ENCODE results near the gene D2HGDH. TPM values are rescaled to one million over a fixed set of nuclear protein-coding genes. Genes with fewer than 3 reads are reported as not detected.

The D2HGDH gene
- total and polyA plus RNA-seq, 2 of the 13 experiments (the other 11 are each of a cell fraction or from before 2014, with no cell fraction given): 19.2 to 20.3 TPM

DNA sequence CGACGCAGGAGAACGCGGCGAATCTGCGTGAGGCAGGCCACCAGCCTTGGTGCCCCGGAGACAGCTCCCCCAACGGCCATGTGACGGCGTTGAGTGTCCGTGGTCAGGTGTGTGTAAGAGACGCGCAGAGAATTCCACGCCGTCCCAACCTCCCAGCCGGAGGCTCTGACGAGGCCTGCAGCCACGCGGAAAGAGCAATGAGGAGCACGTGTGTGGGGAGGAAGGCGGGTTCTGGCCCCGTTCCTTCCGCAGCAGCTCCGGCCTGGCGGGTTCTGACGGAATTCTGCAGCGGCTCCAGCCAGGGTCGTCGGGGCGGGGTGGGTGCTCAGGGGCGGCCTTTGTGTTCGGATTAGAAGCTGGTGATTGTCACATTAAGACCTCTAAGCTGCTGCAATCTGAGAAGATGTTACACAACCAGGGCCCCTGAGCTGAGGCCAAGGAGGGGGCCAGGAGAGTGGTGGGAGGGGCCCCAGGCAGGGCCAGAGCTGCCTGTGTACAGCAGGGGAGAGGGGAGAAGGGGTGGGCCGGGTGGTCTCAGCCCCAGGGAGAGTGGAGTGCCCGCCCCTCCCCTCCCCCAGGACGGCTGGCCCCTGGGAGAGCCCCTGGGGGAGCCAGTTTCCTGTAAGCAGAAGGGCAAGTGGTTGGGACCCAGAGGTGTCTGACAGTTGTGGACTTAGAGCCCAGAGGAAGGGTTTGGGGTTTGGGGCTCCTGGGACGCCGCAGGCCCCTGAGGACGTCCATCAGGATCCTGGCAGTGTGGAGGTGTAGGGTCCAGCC is 37.0 kb downstream of the D2HGDH start (continued):
- TF ChIP-seq, protein P1, sequence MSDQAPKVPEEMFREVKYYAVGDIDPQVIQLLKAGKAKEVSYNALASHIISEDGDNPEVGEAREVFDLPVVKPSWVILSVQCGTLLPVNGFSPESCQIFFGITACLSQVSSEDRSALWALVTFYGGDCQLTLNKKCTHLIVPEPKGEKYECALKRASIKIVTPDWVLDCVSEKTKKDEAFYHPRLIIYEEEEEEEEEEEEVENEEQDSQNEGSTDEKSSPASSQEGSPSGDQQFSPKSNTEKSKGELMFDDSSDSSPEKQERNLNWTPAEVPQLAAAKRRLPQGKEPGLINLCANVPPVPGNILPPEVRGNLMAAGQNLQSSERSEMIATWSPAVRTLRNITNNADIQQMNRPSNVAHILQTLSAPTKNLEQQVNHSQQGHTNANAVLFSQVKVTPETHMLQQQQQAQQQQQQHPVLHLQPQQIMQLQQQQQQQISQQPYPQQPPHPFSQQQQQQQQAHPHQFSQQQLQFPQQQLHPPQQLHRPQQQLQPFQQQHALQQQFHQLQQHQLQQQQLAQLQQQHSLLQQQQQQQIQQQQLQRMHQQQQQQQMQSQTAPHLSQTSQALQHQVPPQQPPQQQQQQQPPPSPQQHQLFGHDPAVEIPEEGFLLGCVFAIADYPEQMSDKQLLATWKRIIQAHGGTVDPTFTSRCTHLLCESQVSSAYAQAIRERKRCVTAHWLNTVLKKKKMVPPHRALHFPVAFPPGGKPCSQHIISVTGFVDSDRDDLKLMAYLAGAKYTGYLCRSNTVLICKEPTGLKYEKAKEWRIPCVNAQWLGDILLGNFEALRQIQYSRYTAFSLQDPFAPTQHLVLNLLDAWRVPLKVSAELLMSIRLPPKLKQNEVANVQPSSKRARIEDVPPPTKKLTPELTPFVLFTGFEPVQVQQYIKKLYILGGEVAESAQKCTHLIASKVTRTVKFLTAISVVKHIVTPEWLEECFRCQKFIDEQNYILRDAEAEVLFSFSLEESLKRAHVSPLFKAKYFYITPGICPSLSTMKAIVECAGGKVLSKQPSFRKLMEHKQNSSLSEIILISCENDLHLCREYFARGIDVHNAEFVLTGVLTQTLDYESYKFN (CRISPR knock-in tag; conservative IDR thresholded peaks at IDR 0.05): peak; percentile 66
- TF ChIP-seq ZNF761 (CRISPR knock-in tag; conservative IDR thresholded peaks at IDR 0.05) (0 out of 2 replicates have a peak, but pooled peaks have one; percentile 1), RELA (CRISPR knock-in tag; IDR thresholded peaks at IDR 0.05) (0 out of 2 replicates have a peak, but pooled peaks have one; percentile 19), FOXA1 (IDR thresholded peaks at IDR 0.05) (no peak), FOXA1 (CRISPR knock-in tag; IDR thresholded peaks at IDR 0.05) (peak; percentile 6; the same call in 1 of the 2 replicates), ATF7 (IDR thresholded peaks at IDR 0.05) (no peak), ATF7 (CRISPR knock-in tag; IDR thresholded peaks at IDR 0.05) (no peak; the same call in 1 of the 2 replicates), ZNF616 (CRISPR knock-in tag; IDR thresholded peaks at IDR 0.05; ENCODE audit: low read depth) (peak; percentile 95), SPEN (CRISPR knock-in tag; IDR thresholded peaks at IDR 0.05; ENCODE audit: low read depth) (peak; percentile 76), CHCHD3 (CRISPR knock-in tag; IDR thresholded peaks at IDR 0.05) (no peak; the same call in 1 of the 2 replicates), KDM6A (CRISPR knock-in tag; IDR thresholded peaks at IDR 0.05; ENCODE audit: low read depth) (no peak), HDAC2 (CRISPR knock-in tag; IDR thresholded peaks at IDR 0.05) (peak; percentile 67), ZMYM3 (CRISPR knock-in tag; IDR thresholded peaks at IDR 0.05) (peak; percentile 60; the same call in 1 of the 2 replicates), ZNF251 (CRISPR knock-in tag; IDR thresholded peaks at IDR 0.05) (no peak), ZNF33B (CRISPR knock-in tag; IDR thresholded peaks at IDR 0.05) (peak; percentile 95)
- TF ChIP-seq, protein P2, sequence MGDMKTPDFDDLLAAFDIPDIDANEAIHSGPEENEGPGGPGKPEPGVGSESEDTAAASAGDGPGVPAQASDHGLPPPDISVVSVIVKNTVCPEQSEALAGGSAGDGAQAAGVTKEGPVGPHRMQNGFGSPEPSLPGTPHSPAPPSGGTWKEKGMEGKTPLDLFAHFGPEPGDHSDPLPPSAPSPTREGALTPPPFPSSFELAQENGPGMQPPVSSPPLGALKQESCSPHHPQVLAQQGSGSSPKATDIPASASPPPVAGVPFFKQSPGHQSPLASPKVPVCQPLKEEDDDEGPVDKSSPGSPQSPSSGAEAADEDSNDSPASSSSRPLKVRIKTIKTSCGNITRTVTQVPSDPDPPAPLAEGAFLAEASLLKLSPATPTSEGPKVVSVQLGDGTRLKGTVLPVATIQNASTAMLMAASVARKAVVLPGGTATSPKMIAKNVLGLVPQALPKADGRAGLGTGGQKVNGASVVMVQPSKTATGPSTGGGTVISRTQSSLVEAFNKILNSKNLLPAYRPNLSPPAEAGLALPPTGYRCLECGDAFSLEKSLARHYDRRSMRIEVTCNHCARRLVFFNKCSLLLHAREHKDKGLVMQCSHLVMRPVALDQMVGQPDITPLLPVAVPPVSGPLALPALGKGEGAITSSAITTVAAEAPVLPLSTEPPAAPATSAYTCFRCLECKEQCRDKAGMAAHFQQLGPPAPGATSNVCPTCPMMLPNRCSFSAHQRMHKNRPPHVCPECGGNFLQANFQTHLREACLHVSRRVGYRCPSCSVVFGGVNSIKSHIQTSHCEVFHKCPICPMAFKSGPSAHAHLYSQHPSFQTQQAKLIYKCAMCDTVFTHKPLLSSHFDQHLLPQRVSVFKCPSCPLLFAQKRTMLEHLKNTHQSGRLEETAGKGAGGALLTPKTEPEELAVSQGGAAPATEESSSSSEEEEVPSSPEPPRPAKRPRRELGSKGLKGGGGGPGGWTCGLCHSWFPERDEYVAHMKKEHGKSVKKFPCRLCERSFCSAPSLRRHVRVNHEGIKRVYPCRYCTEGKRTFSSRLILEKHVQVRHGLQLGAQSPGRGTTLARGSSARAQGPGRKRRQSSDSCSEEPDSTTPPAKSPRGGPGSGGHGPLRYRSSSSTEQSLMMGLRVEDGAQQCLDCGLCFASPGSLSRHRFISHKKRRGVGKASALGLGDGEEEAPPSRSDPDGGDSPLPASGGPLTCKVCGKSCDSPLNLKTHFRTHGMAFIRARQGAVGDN (CRISPR knock-in tag; IDR thresholded peaks at IDR 0.05): peak; percentile 96
- TF ChIP-seq, protein P3, sequence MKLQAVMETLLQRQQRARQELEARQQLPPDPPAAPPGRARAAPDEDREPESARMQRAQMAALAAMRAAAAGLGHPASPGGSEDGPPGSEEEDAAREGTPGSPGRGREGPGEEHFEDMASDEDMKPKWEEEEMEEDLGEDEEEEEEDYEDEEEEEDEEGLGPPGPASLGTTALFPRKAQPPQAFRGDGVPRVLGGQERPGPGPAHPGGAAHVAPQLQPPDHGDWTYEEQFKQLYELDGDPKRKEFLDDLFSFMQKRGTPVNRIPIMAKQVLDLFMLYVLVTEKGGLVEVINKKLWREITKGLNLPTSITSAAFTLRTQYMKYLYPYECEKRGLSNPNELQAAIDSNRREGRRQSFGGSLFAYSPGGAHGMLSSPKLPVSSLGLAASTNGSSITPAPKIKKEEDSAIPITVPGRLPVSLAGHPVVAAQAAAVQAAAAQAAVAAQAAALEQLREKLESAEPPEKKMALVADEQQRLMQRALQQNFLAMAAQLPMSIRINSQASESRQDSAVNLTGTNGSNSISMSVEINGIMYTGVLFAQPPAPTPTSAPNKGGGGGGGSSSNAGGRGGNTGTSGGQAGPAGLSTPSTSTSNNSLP (IDR thresholded peaks at IDR 0.05; ENCODE audit: low read depth, low read length): no peak
- TF ChIP-seq, protein P4, sequence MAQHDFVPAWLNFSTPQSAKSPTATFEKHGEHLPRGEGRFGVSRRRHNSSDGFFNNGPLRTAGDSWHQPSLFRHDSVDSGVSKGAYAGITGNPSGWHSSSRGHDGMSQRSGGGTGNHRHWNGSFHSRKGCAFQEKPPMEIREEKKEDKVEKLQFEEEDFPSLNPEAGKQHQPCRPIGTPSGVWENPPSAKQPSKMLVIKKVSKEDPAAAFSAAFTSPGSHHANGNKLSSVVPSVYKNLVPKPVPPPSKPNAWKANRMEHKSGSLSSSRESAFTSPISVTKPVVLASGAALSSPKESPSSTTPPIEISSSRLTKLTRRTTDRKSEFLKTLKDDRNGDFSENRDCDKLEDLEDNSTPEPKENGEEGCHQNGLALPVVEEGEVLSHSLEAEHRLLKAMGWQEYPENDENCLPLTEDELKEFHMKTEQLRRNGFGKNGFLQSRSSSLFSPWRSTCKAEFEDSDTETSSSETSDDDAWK (CRISPR knock-in tag; IDR thresholded peaks at IDR 0.05): no peak
- TF ChIP-seq, protein P5, sequence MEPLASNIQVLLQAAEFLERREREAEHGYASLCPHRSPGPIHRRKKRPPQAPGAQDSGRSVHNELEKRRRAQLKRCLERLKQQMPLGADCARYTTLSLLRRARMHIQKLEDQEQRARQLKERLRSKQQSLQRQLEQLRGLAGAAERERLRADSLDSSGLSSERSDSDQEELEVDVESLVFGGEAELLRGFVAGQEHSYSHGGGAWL (CRISPR knock-in tag; IDR thresholded peaks at IDR 0.05): peak; percentile 88; the same call in 1 of the 2 replicates

Measured in HepG2 (cell line).